ENCODE results near the gene GPR171.

DNA sequence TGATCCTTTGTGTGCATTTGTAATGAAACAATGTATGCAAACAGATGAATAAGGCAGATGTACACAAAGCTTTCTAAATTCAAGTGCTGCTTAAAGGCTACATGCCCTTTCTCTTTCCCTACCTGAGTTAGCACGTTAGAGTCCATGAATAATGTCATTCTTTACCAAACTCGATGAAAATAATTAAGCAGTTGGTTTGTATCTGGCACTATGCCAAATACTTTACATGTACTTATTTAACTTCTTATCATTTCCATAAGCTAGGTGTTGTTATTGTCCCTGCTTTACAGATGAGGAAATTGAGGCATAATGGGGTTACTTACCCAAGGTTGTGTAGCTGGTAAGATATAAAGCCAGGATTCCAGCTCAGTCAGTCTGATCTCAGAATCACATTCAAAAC is 2.4 kb downstream of the GPR171 start:
- TF ChIP-seq CREM (CRISPR knock-in tag; IDR thresholded peaks at IDR 0.05) (no peak), CREB1 (CRISPR knock-in tag; IDR thresholded peaks at IDR 0.05) (no peak), SP1 (CRISPR knock-in tag; conservative IDR thresholded peaks at IDR 0.05) (no peak)
- TF ChIP-seq, protein P1, sequence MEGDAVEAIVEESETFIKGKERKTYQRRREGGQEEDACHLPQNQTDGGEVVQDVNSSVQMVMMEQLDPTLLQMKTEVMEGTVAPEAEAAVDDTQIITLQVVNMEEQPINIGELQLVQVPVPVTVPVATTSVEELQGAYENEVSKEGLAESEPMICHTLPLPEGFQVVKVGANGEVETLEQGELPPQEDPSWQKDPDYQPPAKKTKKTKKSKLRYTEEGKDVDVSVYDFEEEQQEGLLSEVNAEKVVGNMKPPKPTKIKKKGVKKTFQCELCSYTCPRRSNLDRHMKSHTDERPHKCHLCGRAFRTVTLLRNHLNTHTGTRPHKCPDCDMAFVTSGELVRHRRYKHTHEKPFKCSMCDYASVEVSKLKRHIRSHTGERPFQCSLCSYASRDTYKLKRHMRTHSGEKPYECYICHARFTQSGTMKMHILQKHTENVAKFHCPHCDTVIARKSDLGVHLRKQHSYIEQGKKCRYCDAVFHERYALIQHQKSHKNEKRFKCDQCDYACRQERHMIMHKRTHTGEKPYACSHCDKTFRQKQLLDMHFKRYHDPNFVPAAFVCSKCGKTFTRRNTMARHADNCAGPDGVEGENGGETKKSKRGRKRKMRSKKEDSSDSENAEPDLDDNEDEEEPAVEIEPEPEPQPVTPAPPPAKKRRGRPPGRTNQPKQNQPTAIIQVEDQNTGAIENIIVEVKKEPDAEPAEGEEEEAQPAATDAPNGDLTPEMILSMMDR (IDR thresholded peaks at IDR 0.05), result no peak
